ENCODE results near the gene ADAMTS1.
A peak's percentile ranks its signal among the peaks of the same experiment; 100 is the strongest.

- peak in 1 of 2 donors; percentile 2 for TF ChIP-seq CTCF (IDR thresholded peaks at IDR 0.05; ENCODE audit: extremely low read depth in 1 of 2, insufficient read depth in 1 of 2, low read depth in 1 of 2, low read length in 2 of 2)
- no peak for TF ChIP-seq POLR2AphosphoS5 (IDR thresholded peaks at IDR 0.05; ENCODE audit: insufficient read depth, low read depth, low read length)
- TF ChIP-seq EZH2 (IDR thresholded peaks at IDR 0.05; ENCODE audit: borderline replicate concordance, low read depth, low read length, severe bottlenecking), result no peak
- no peak for TF ChIP-seq POLR2A (IDR thresholded peaks at IDR 0.05; ENCODE audit: low read depth, low read length)
- no peak for TF ChIP-seq FOS (IDR thresholded peaks at IDR 0.05; ENCODE audit: borderline replicate concordance, insufficient read depth, low read length)
- no peak for TF ChIP-seq MAX (IDR thresholded peaks at IDR 0.05; ENCODE audit: insufficient read depth, insufficient read length)
- TF ChIP-seq MYC (IDR thresholded peaks at IDR 0.05; ENCODE audit: low read depth, low read length), result no peak
Observed at GRCh38 chr21:26881504-26882228, 36.5 kb upstream of the ADAMTS1 start.

All from endothelial cell of umbilical vein (primary cell).